Keratinocyte (primary cell): ENCODE results near the gene PAK3. TPM values are rescaled to one million over a fixed set of nuclear protein-coding genes. Genes with fewer than 3 reads are reported as not detected.
A peak's percentile ranks its signal among the peaks of the same experiment; 100 is the strongest.

Experiments used
- DNase-seq: peaks from one replicate; pipeline ENCODE4 v3.0.0-alpha.2; 2011; ENCODE audit warnings: low read depth, missing footprints, low spot score
- FAIRE-seq: peaks from 2 replicates; lab custom pipeline; 2011; peaks lifted over from hg19 to GRCh38; lab: Jason Lieb, UNC
- H2AFZ ChIP-seq: 2 replicates; pipeline ENCODE4 v1.6.0; 2012; ENCODE audit warnings: low read length, control low read depth, inconsistent platforms; ENCODE audit not compliant: control insufficient read depth
- H3K27ac ChIP-seq: 2 replicates; pipeline ENCODE4 v1.5.1; 2011; ENCODE audit warnings: low read length; ENCODE audit not compliant: control insufficient read depth, insufficient read depth
- H3K27me3 ChIP-seq: 3 replicates; pipeline ENCODE4 v1.6.0; 2011; ENCODE audit warnings: low read length; ENCODE audit not compliant: control insufficient read depth, insufficient read depth; ENCODE audit errors: extremely low read depth
- H3K36me3 ChIP-seq, 2 experiments: 2 replicates in 1 of 2; 3 replicates in 1 of 2; pipeline ENCODE4 v1.5.1; 2011; ENCODE audit warnings: low read length in 2 of 2, mild to moderate bottlenecking in 1 of 2; ENCODE audit not compliant: control insufficient read depth in 2 of 2, insufficient read depth in 2 of 2; ENCODE audit errors: extremely low read depth in 1 of 2
- H3K4me1 ChIP-seq: 3 replicates; pipeline ENCODE4 v1.5.1; 2011; ENCODE audit warnings: low read length; ENCODE audit not compliant: control insufficient read depth, insufficient read depth; ENCODE audit errors: extremely low read depth
- H3K4me2 ChIP-seq: 3 replicates; pipeline ENCODE4 v1.6.0; 2011; ENCODE audit warnings: low read depth, low read length; ENCODE audit not compliant: control insufficient read depth, insufficient read depth; ENCODE audit errors: extremely low read depth
- H3K4me3 ChIP-seq, 3 experiments: fragments of 200-600 bp in 1 of 3; sonication (generic) in 1 of 3; 2 replicates in 2 of 3; 3 replicates in 1 of 3; pipeline ENCODE4 v1.5.1; 2011 to 2016; ENCODE audit warnings: low read length in 3 of 3, mild to moderate bottlenecking in 3 of 3, control low read depth in 2 of 3, inconsistent platforms in 1 of 3, low read depth in 1 of 3, mixed read lengths in 1 of 3, mixed run types in 1 of 3, moderate library complexity in 1 of 3; ENCODE audit not compliant: control insufficient read depth in 2 of 3, insufficient read depth in 2 of 3; ENCODE audit errors: extremely low read depth in 1 of 3
- H3K79me2 ChIP-seq: 2 replicates; pipeline ENCODE4 v1.6.0; 2012; ENCODE audit warnings: low read length; ENCODE audit not compliant: control insufficient read depth, insufficient read depth
- H3K9ac ChIP-seq: 3 replicates; pipeline ENCODE4 v1.6.0; 2011; ENCODE audit warnings: low read length; ENCODE audit not compliant: control insufficient read depth, insufficient read depth; ENCODE audit errors: extremely low read depth
- H3K9me1 ChIP-seq: 3 replicates; pipeline ENCODE4 v1.6.0; 2011; ENCODE audit warnings: low read length; ENCODE audit not compliant: control insufficient read depth, insufficient read depth; ENCODE audit errors: extremely low read depth
- H3K9me3 ChIP-seq: 2 replicates; pipeline ENCODE4 v1.5.1; 2012; ENCODE audit warnings: low read depth, low read length; ENCODE audit not compliant: control insufficient read depth
- H4K20me1 ChIP-seq: 3 replicates; pipeline ENCODE4 v1.6.0; 2011; ENCODE audit warnings: low read length; ENCODE audit not compliant: control insufficient read depth, insufficient read depth; ENCODE audit errors: extremely low read depth
- EZH2 ChIP-seq: IDR thresholded peaks from one replicate; pipeline ENCODE4 v1.6.1; 2012; ENCODE audit warnings: inconsistent platforms, mild to moderate bottlenecking, low read length, moderate library complexity
- dilution Hi-C: fragments of 300-500 bp; cut with MboI; formaldehyde crosslinking; loops from one replicate; pipeline ENCODE4 v1.7.0; 2020; ENCODE audit warnings: low sequenced_read_pairs; ENCODE audit not compliant: extremely low pct_ligation_motif_present
- polyA plus RNA-seq, 5 experiments: library from polyadenylated mRNA; depleted of rRNA in 3 of 5; stranded (reverse) in 3 of 5; stranded (forward) in 1 of 5; unstranded in 1 of 5; fragments of >200 nt; gene quantifications; 1 replicate in 1 of 5; 2 replicates in 3 of 5; 3 replicates in 1 of 5; pipeline versions ENCODE4 v1.2.1 to v1.2.3, GENCODE V29; 2011 to 2012; ENCODE audit warnings: missing spikeins in 2 of 5, low read depth in 1 of 5, low replicate concordance in 1 of 5
- TF ChIP-seq, protein P1 (sequence below), 3 experiments: IDR thresholded peaks in 1 of 3; conservative IDR thresholded peaks in 1 of 3; optimal IDR thresholded peaks in 1 of 3; 2 replicates in 2 of 3; 3 replicates in 1 of 3; pipeline versions ENCODE3 to v1.5.1; 2011; ENCODE audit warnings: low read length in 3 of 3, mild to moderate bottlenecking in 3 of 3, moderate library complexity in 2 of 3, control low read depth in 1 of 3, inconsistent platforms in 1 of 3; ENCODE audit not compliant: insufficient read depth in 2 of 3; ENCODE audit errors: extremely low read depth in 1 of 3

PAK3 gene
- polyA plus RNA-seq, 1 donor (not counting 4 experiments of a cell fraction or from before 2014, with no cell fraction given) = 0.34 TPM

DNA sequence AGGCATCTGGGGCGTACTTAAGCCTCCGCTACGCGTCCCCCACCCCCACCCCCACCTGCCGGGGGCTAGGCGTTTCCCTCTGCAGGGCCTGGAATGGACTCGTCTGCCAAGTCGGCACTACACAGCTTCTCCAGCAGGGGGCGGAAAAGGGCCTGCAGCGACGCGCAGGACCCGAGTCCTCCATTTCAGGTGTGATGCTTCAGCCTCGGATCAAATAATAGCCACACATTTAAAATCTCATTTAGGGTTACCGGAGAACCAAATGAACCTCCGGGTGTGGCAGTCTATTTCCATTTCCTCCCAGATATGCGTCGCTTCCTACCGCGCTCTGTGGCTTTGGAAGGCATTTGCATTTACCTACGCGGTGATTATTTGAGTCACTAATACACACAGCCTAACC lies 2.9 kb downstream of the PAK3 start:
- TF ChIP-seq EZH2 = no peak
- TF ChIP-seq, protein P1, sequence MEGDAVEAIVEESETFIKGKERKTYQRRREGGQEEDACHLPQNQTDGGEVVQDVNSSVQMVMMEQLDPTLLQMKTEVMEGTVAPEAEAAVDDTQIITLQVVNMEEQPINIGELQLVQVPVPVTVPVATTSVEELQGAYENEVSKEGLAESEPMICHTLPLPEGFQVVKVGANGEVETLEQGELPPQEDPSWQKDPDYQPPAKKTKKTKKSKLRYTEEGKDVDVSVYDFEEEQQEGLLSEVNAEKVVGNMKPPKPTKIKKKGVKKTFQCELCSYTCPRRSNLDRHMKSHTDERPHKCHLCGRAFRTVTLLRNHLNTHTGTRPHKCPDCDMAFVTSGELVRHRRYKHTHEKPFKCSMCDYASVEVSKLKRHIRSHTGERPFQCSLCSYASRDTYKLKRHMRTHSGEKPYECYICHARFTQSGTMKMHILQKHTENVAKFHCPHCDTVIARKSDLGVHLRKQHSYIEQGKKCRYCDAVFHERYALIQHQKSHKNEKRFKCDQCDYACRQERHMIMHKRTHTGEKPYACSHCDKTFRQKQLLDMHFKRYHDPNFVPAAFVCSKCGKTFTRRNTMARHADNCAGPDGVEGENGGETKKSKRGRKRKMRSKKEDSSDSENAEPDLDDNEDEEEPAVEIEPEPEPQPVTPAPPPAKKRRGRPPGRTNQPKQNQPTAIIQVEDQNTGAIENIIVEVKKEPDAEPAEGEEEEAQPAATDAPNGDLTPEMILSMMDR (optimal IDR thresholded peaks at IDR 0.05 in 1 of 3, IDR thresholded peaks at IDR 0.05 in 1 of 3, conservative IDR thresholded peaks at IDR 0.05 in 1 of 3; ENCODE audit: extremely low read depth in 1 of 3, insufficient read depth in 2 of 3, low read length in 3 of 3) = peak; percentile 64 to 75 (median 70)
- peak overlapping the region; percentile 19 for H3K4me2 ChIP-seq

GRCh38 chrX:111100191-111100590 lies 4.2 kb downstream of the PAK3 start:
- Histone ChIP-seq H3K4me1 (no peaks in the 10 kb centered on the region), H3K27me3 (peaks cover 4% of the 10 kb centered on the region), H3K9ac (no peak overlapping the region), H3K9me3 (no peaks in the 10 kb centered on the region), H3K36me3 (no peaks in the 10 kb centered on the region), H3K27ac (no peak overlapping the region), H2AFZ (no peak overlapping the region), H4K20me1 (peaks cover 2% of the 10 kb centered on the region), H3K79me2 (no peaks in the 10 kb centered on the region), H3K4me2 (no peak overlapping the region), H3K9me1 (no peaks in the 10 kb centered on the region), H3K4me3 (no peak overlapping the region)
- FAIRE-seq (no peak), DNase-seq (no peak)
- TF ChIP-seq EZH2 = no peak
- TF ChIP-seq, protein P1 (optimal IDR thresholded peaks at IDR 0.05 in 1 of 3, IDR thresholded peaks at IDR 0.05 in 1 of 3, conservative IDR thresholded peaks at IDR 0.05 in 1 of 3; ENCODE audit: extremely low read depth in 1 of 3, insufficient read depth in 2 of 3, low read length in 3 of 3) = peak; percentile 46 to 60 (median 51)
- dilution Hi-C loops = no loop called here

More for the DNA sequence above, 2.9 kb downstream of the PAK3 start:
- Histone ChIP-seq H3K79me2 (no peaks in the 10 kb centered on the region), H4K20me1 (peaks cover 2% of the 10 kb centered on the region), H3K4me1 (no peaks in the 10 kb centered on the region), H3K27ac (no peak overlapping the region), H3K27me3 (peaks cover 3% of the 10 kb centered on the region), H3K9me1 (no peaks in the 10 kb centered on the region), H3K36me3 (no peaks in the 10 kb centered on the region), H3K4me3 (no peak overlapping the region), H3K9me3 (no peaks in the 10 kb centered on the region), H2AFZ (no peak overlapping the region), H3K9ac (no peak overlapping the region)
- dilution Hi-C loops = no loop called here
- FAIRE-seq = no peak
- no peak for DNase-seq
